H1 (cell line): ENCODE data around the gene ARID5B. TPM values are rescaled to one million over a fixed set of nuclear protein-coding genes. Genes with fewer than 3 reads are reported as not detected.

Experiments used
- CTCF ChIA-PET: fragments of 300-600 bp; sonication (Branson Sonifier 250); formaldehyde crosslinking; loops from one replicate; lab custom pipeline; 2021; ENCODE audit not compliant: partially characterized antibody; lab: Charles Lee
- POLR2A ChIA-PET: fragments of 300-600 bp; sonication (Branson Sonifier 250); formaldehyde crosslinking; loops from one replicate; lab custom pipeline; 2021; ENCODE audit warnings: inconsistent platforms; ENCODE audit not compliant: partially characterized antibody; lab: Charles Lee
- DNase-seq, 2 experiments: peaks; one replicate each; pipeline versions ENCODE4 v3.0.0 to v3.0.0-alpha.2; 2010 to 2022; ENCODE audit warnings: low spot score in 2 of 2, low read depth in 1 of 2, mixed read lengths in 1 of 2
- FAIRE-seq: peaks from 2 replicates; lab custom pipeline; 2011; peaks lifted over from hg19 to GRCh38; lab: Jason Lieb, UNC
- H2AFZ ChIP-seq: 2 replicates; pipeline ENCODE4 v1.8.1; 2012; ENCODE audit warnings: low read length, inconsistent platforms
- H2AK5ac ChIP-seq: 2 replicates; pipeline ENCODE4 v1.6.1; 2013; ENCODE audit warnings: low read depth, low read length
- H2BK120ac ChIP-seq: replicated peaks from 2 replicates; pipeline ENCODE3; 2013; ENCODE audit warnings: low read depth, low read length, inconsistent platforms
- H2BK12ac ChIP-seq: 2 replicates; pipeline ENCODE4 v1.6.1; 2013; ENCODE audit warnings: low read depth, low read length
- H2BK15ac ChIP-seq: 2 replicates; pipeline ENCODE4 v1.6.1; 2013; ENCODE audit warnings: low read length
- H2BK20ac ChIP-seq: 2 replicates; pipeline ENCODE4 v1.6.1; 2013; ENCODE audit warnings: low read length
- H2BK5ac ChIP-seq: 2 replicates; pipeline ENCODE4 v1.6.1; 2013; ENCODE audit warnings: low read depth, low read length
- H3K14ac ChIP-seq: 2 replicates; pipeline ENCODE4 v1.6.1; 2013; ENCODE audit warnings: inconsistent platforms; ENCODE audit not compliant: insufficient read length
- H3K18ac ChIP-seq: 2 replicates; pipeline ENCODE4 v1.6.1; 2013; ENCODE audit warnings: low read length; ENCODE audit errors: extremely low read depth
- H3K23ac ChIP-seq: 2 replicates; pipeline ENCODE4 v1.6.1; 2013; ENCODE audit warnings: inconsistent platforms; ENCODE audit not compliant: insufficient read length
- H3K23me2 ChIP-seq: 2 replicates; pipeline ENCODE4 v1.6.1; 2013; ENCODE audit warnings: low read depth, low read length
- H3K27ac ChIP-seq: 2 replicates; pipeline ENCODE4 v1.6.1; 2011; ENCODE audit warnings: low read depth, low read length, inconsistent platforms
- H3K27me3 ChIP-seq, 4 experiments: replicated peaks in 1 of 4; 1 replicate in 1 of 4; 2 replicates in 3 of 4; pipeline versions ENCODE4 v1.6.1 to v1.8.1; 2011 to 2013; ENCODE audit warnings: low read length in 3 of 4, mild to moderate bottlenecking in 3 of 4, inconsistent platforms in 2 of 4, mixed read lengths in 2 of 4, moderate library complexity in 1 of 4; ENCODE audit not compliant: control insufficient read depth in 3 of 4, insufficient read depth in 3 of 4; ENCODE audit errors: extremely low read depth in 1 of 4
- H3K36me3 ChIP-seq, 4 experiments: 2 replicates each; pipeline versions ENCODE4 v1.6.1 to v1.8.1; 2011 to 2013; ENCODE audit warnings: mild to moderate bottlenecking in 4 of 4, low read length in 3 of 4, moderate library complexity in 2 of 4, control low read depth in 1 of 4, inconsistent platforms in 1 of 4; ENCODE audit not compliant: insufficient read depth in 4 of 4, control insufficient read depth in 2 of 4
- H3K4ac ChIP-seq: replicated peaks from 2 replicates; pipeline ENCODE3; 2013; ENCODE audit warnings: low read length, low read depth, mixed read lengths, inconsistent platforms; ENCODE audit not compliant: insufficient read length
- H3K4me1 ChIP-seq, 4 experiments: replicated peaks in 1 of 4; 1 replicate in 1 of 4; 2 replicates in 3 of 4; pipeline versions ENCODE4 v1.6.1 to v1.8.1; 2011 to 2013; ENCODE audit warnings: low read length in 3 of 4, inconsistent platforms in 2 of 4, mixed read lengths in 1 of 4; ENCODE audit not compliant: insufficient read depth in 4 of 4, control insufficient read depth in 3 of 4
- H3K4me2 ChIP-seq, 2 experiments: 2 replicates each; pipeline versions ENCODE4 v1.6.1 to v1.8.1; 2011 to 2013; ENCODE audit warnings: low read depth in 2 of 2, low read length in 2 of 2, control low read depth in 1 of 2, inconsistent platforms in 1 of 2, mild to moderate bottlenecking in 1 of 2; ENCODE audit not compliant: insufficient read depth in 1 of 2
- H3K4me3 ChIP-seq, 4 experiments: fragments of 200-600, 300-600 bp in 1 of 4; sonication (generic), shearing (Covaris generic), sonication (Bioruptor Twin) in 1 of 4; 2 replicates each; pipeline versions ENCODE4 v1.5.1 to v1.8.1; 2011 to 2016; ENCODE audit warnings: low read length in 4 of 4, low read depth in 3 of 4, control low read depth in 2 of 4, inconsistent platforms in 2 of 4, mild to moderate bottlenecking in 2 of 4, mixed read lengths in 1 of 4, moderate library complexity in 1 of 4; ENCODE audit not compliant: insufficient read depth in 2 of 4; ENCODE audit errors: extremely low read depth in 1 of 4
- H3K56ac ChIP-seq: replicated peaks from 2 replicates; pipeline ENCODE3; 2013; ENCODE audit warnings: low read depth, mild to moderate bottlenecking, mixed read lengths, low read length, inconsistent platforms; ENCODE audit not compliant: insufficient read length
- H3K79me1 ChIP-seq: 2 replicates; pipeline ENCODE4 v1.6.1; 2013; ENCODE audit warnings: low read depth, low read length, control low read depth
- H3K79me2 ChIP-seq, 2 experiments: 2 replicates each; pipeline versions ENCODE4 v1.6.1 to v1.8.1; 2012 to 2013; ENCODE audit warnings: low read length in 2 of 2, mild to moderate bottlenecking in 2 of 2, inconsistent platforms in 1 of 2; ENCODE audit not compliant: insufficient read depth in 2 of 2, control insufficient read depth in 1 of 2
- H3K9ac ChIP-seq, 4 experiments: replicated peaks in 1 of 4; 1 replicate in 1 of 4; 2 replicates in 3 of 4; pipeline versions ENCODE4 v1.6.1 to v1.8.1; 2011 to 2013; ENCODE audit warnings: low read depth in 3 of 4, low read length in 3 of 4, control low read depth in 2 of 4, mild to moderate bottlenecking in 2 of 4, moderate library complexity in 2 of 4, inconsistent platforms in 1 of 4; ENCODE audit errors: extremely low read depth in 1 of 4
- H3K9me3 ChIP-seq, 2 experiments: 2 replicates each; pipeline versions ENCODE4 v1.6.1 to v1.8.1; 2012 to 2013; ENCODE audit warnings: mild to moderate bottlenecking in 2 of 2, moderate library complexity in 2 of 2, control low read depth in 1 of 2, inconsistent platforms in 1 of 2, low read depth in 1 of 2, low read length in 1 of 2, mixed read lengths in 1 of 2; ENCODE audit not compliant: insufficient read depth in 2 of 2
- H4K20me1 ChIP-seq, 2 experiments: replicated peaks in 1 of 2; 2 replicates each; pipeline versions ENCODE3 to v1.8.1; 2011 to 2013; ENCODE audit warnings: inconsistent platforms in 2 of 2, low read length in 2 of 2, mild to moderate bottlenecking in 1 of 2; ENCODE audit not compliant: insufficient read depth in 2 of 2, control insufficient read depth in 1 of 2
- H4K5ac ChIP-seq: 2 replicates; pipeline ENCODE4 v1.6.1; 2013; ENCODE audit warnings: low read length, low read depth, mixed read lengths, inconsistent platforms; ENCODE audit not compliant: insufficient read length
- H4K8ac ChIP-seq: 2 replicates; pipeline ENCODE4 v1.8.0; 2013; ENCODE audit warnings: mild to moderate bottlenecking, moderate library complexity, low read length, inconsistent platforms; ENCODE audit not compliant: insufficient read depth; ENCODE audit errors: extremely low read depth
- H4K91ac ChIP-seq: replicated peaks from 2 replicates; pipeline ENCODE3; 2013; ENCODE audit warnings: low read length, mixed read lengths, inconsistent platforms; ENCODE audit not compliant: insufficient read length
- CHD1 ChIP-seq: IDR thresholded peaks from 2 replicates; pipeline ENCODE4 v1.6.1; 2012; ENCODE audit warnings: low read depth, low read length, improper control_type of control experiment
- FOSL1 ChIP-seq: IDR thresholded peaks from 2 replicates; pipeline ENCODE4 v1.6.1; 2011; ENCODE audit warnings: mild to moderate bottlenecking, low read depth, low read length, moderate library complexity; ENCODE audit not compliant: insufficient read depth
- TAF1 ChIP-seq: IDR thresholded peaks from 2 replicates; pipeline ENCODE4 v1.6.1; 2011; ENCODE audit warnings: mild to moderate bottlenecking, low read depth, low read length
- WGBS, 2 experiments: shearing (Covaris generic) in 1 of 2; methylation state at CpG; one replicate each; pipeline versions ENCODE4 v1.1.6 to v1.1.7; 2013 to 2015; ENCODE audit warnings: low lambda C conversion rate in 2 of 2, mixed read lengths in 2 of 2, inconsistent platforms in 1 of 2, low coverage in 1 of 2, missing lambda C conversion rate in 1 of 2; ENCODE audit not compliant: insufficient replicate concordance in 2 of 2, insufficient coverage in 1 of 2, insufficient read length in 1 of 2; ENCODE audit errors: extremely low coverage in 1 of 2, missing lambda C conversion rate in 1 of 2; 5-methylcytosine and 5-hydroxymethylcytosine counted together
- polyA plus RNA-seq, 7 experiments: library from polyadenylated mRNA; depleted of rRNA in 3 of 7; stranded (reverse) in 5 of 7; unstranded in 2 of 7; fragments of >200 nt in 5 of 7; fragments of 200-250 nt in 2 of 7; gene quantifications; 1 replicate in 5 of 7; 2 replicates in 1 of 7; 4 replicates in 1 of 7; pipeline versions ENCODE4 v1.2.1 to v1.2.3, GENCODE V29; 2011 to 2013; ENCODE audit warnings: missing spikeins in 2 of 7, mixed read lengths in 2 of 7
- total RNA-seq: library from RNA; stranded (reverse); fragmentation: NEBNext Ultra II Directional; extraction: Animal tissue kit (Norgen Biotek cat#: 25700); gene quantifications from 2 replicates; pipeline ENCODE4 v1.2.1, GENCODE V29; 2021

The ARID5B gene
- total and polyA plus RNA-seq, 2 of the 8 experiments (the other 6 are each of a cell fraction or from before 2014, with no cell fraction given): 0.21 to 1.1 TPM

DNA sequence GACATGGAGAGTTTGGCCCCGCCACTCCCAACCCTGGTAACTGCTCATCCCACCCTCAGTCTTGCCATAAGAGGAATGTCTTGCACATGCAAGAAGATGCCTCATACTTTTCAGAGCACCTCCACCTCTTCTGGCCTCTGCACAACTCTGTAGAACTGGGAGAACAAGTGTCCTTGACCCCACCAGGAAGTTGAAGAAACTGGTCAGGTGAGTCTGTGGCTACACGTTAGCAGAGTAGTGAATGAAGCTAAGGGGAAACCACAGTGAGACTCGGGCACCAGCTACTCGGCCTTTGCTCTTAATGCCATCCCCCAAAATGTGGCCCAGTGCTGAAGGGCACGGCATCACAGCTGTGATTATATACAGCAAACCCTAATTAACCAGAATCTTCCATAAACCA lies 110.1 kb downstream of the ARID5B start:
- Histone ChIP-seq H2BK15ac (no peak overlapping the region), H2BK12ac (no peak overlapping the region), H3K18ac (no peak overlapping the region), H3K79me1 (no peaks in the 10 kb centered on the region), H3K9me3 (no peaks in the 10 kb centered on the region), H3K4me1 (no peaks in the 10 kb centered on the region), H2BK20ac (no peak overlapping the region), H3K9ac (no peak overlapping the region), H2AK5ac (no peak overlapping the region), H2BK5ac (no peak overlapping the region), H3K56ac (no peak overlapping the region), H3K23ac (no peak overlapping the region), H4K8ac (no peak overlapping the region), H4K20me1 (no peaks in the 10 kb centered on the region), H3K27ac (no peak overlapping the region), H3K4ac (no peak overlapping the region), H3K14ac (no peak overlapping the region), H3K27me3 (no peaks in the 10 kb centered on the region), H4K5ac (no peak overlapping the region), H3K36me3 (no peaks in the 10 kb centered on the region), H3K23me2 (no peaks in the 10 kb centered on the region; the same call in 1 of the 2 replicates), H3K79me2 (no peaks in the 10 kb centered on the region), H3K4me2 (no peak overlapping the region), H2BK120ac (no peak overlapping the region), H3K4me3 (no peak overlapping the region), H2AFZ (no peak overlapping the region), H4K91ac (no peak overlapping the region)
- DNase-seq (no peak), FAIRE-seq (no peak)
- CTCF ChIA-PET: interaction anchor here (1.2 to 1.6 kb wide), 3 partner anchors 11 to 14 kb away, joined by 3 to 6 read pairs (median 4); no protein-coding TSS in a partner anchor
- WGBS, 2 experiments: 90% methylated on average over 5 of the region's 5 CpGs; no CpG with 5 or more reads in 1 of the 2 experiments
- POLR2A ChIA-PET: no interaction called here
- TF ChIP-seq CHD1 (no peak), FOSL1 (no peak), TAF1 (no peak)
